Panc1 (cell line): ENCODE results near the gene CD300E. TPM values are rescaled to one million over a fixed set of nuclear protein-coding genes. Genes with fewer than 3 reads are reported as not detected.

Source experiments
- ATAC-seq: fragments of 200-7000 bp; cut with Tn5 transposase; 2 replicates; pipeline ENCODE4 v1.9.1; 2020; ENCODE audit warnings: mild to moderate bottlenecking, moderate library complexity
- BruUV-seq: library from RNA; stranded (reverse); fragments of 400-500 nt; replicated peaks from 2 replicates; lab custom pipeline; 2021; lab: Mats Ljungman, UMichigan
- CTCF ChIA-PET: fragments of 300-600 bp; sonication (Branson Sonifier 250); formaldehyde crosslinking; loops from one replicate; lab custom pipeline; 2022; ENCODE audit warnings: antibody characterized with exemption; lab: Charles Lee
- POLR2A ChIA-PET: fragments of 300-600 bp; sonication (Branson Sonifier 250); formaldehyde crosslinking; loops from one replicate; lab custom pipeline; 2022; ENCODE audit warnings: antibody characterized with exemption; lab: Charles Lee
- DNase-seq: peaks from one replicate; pipeline ENCODE4 v3.0.0-alpha.2; 2010; ENCODE audit warnings: low read depth, low spot score
- H3K27ac ChIP-seq: 2 replicates; pipeline ENCODE4 v1.5.1; 2011; ENCODE audit warnings: mild to moderate bottlenecking, low read length, inconsistent platforms
- H3K27me3 ChIP-seq: fragments of 200-500 bp; sonication (Bioruptor generic); 2 replicates; pipeline ENCODE4 v1.6.0; 2014; ENCODE audit warnings: low read length, inconsistent platforms; ENCODE audit not compliant: control insufficient read depth, insufficient read depth
- H3K36me3 ChIP-seq: fragments of 200-500 bp; sonication (Bioruptor generic); 2 replicates; pipeline ENCODE4 v1.5.1; 2014; ENCODE audit warnings: inconsistent platforms, mild to moderate bottlenecking, low read length, moderate library complexity; ENCODE audit not compliant: control insufficient read depth, insufficient read depth
- H3K4me1 ChIP-seq: 2 replicates; pipeline ENCODE4 v1.5.1; 2011; ENCODE audit warnings: inconsistent platforms, mild to moderate bottlenecking, low read length, moderate library complexity; ENCODE audit not compliant: control insufficient read depth, insufficient read depth
- H3K4me3 ChIP-seq, 2 experiments: 2 replicates each; pipeline ENCODE4 v1.5.1; 2011 to 2012; ENCODE audit warnings: low read depth in 2 of 2, low read length in 2 of 2, mild to moderate bottlenecking in 2 of 2, inconsistent platforms in 1 of 2, moderate library complexity in 1 of 2
- H3K9me3 ChIP-seq: fragments of 200-500 bp; sonication (Bioruptor generic); 2 replicates; pipeline ENCODE4 v1.5.1; 2014; ENCODE audit warnings: low read depth, mild to moderate bottlenecking, inconsistent platforms, low read length, moderate library complexity; ENCODE audit not compliant: control insufficient read depth, insufficient read depth
- POLR2AphosphoS5 ChIP-seq: IDR thresholded peaks from 2 replicates; pipeline ENCODE4 v1.6.1; 2012; ENCODE audit warnings: mild to moderate bottlenecking, low read depth, low read length, moderate library complexity
- SIN3A ChIP-seq: IDR thresholded peaks from 2 replicates; pipeline ENCODE4 v1.6.1; 2012; ENCODE audit warnings: low read depth, mild to moderate bottlenecking, low read length, moderate library complexity, borderline replicate concordance; ENCODE audit not compliant: insufficient read depth
- TCF7L2 ChIP-seq: IDR thresholded peaks from 2 replicates; pipeline ENCODE4 v1.6.1; 2011; ENCODE audit warnings: mild to moderate bottlenecking, low read depth, low read length, inconsistent platforms
- in situ Hi-C: cut with HindIII; loops from 2 replicates; pipeline ENCODE4 v1.10.0; 2016; ENCODE audit warnings: low sequenced_read_pairs, low pct_unique_long_range_greater_than_20kb
- intact Hi-C: fragments of 100-400 bp; cut with micrococcal nuclease; formaldehyde crosslinking; loops from one replicate; pipeline ENCODE4 v1.10.0; 2022; ENCODE audit not compliant: unreplicated experiment
- total RNA-seq: library from RNA; stranded (reverse); gene quantifications from one replicate; pipeline ENCODE4 v1.2.1, GENCODE V29; 2021; ENCODE audit not compliant: unreplicated experiment
- TF ChIP-seq, protein P1 (sequence below), 2 experiments: IDR thresholded peaks; 2 replicates each; pipeline ENCODE4 v1.6.1; 2011 to 2012; ENCODE audit warnings: low read depth in 2 of 2, control low read depth in 1 of 2, low read length in 1 of 2, mild to moderate bottlenecking in 1 of 2, moderate library complexity in 1 of 2; ENCODE audit not compliant: insufficient read depth in 1 of 2
- TF ChIP-seq, protein P2 (sequence below): fragments of 450-650 bp; IDR thresholded peaks from 2 replicates; pipeline ENCODE4 v1.5.1; 2017; ENCODE audit warnings: mild to moderate bottlenecking

CD300E gene
- total RNA-seq, 1 experiment from 2014 or later: not detected

DNA sequence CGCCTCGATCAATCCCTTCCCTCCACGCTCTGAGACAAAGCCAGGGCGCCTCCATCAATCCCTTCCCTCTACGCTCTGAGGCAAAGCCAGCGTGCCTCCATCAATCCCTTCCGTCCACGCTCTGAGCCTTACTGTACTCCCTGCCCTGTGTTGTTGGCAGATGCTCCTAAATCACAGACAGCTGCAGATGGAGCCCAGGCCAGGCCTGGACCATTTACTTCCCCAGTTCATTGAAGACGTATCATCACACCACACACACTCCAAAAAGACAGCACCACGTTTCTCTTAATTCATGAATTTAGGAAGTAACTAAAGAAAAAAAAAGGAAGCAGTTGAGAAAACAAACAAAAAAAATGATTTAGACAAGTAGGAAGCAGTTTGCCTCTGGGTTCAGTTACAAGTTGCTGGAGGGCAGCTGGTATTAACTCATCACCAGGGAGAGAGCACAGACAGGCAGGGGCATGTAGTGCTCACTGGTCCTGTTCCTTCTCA is 24.0 kb downstream of the CD300E start:
- no peak overlapping the region for H3K27ac ChIP-seq

DNA sequence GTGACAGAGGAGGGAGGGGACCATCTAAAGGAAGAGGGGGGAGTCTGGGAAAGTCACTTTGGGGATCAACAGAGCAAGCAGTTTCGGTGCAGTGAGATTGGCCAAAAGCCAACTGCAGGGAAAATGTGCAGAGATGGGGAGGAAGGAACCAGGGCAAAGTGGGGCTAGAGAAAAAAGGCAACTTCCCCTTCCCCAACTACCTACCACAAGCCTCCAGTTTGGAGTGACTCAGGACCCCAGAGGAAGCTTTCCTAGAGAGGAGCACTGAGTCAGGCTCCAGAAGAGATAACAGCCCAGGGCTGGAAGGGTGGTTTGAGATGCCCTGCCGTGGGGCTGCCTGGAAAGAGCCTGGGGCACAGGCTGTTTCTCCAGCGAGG is 24.5 kb downstream of the CD300E start:
- CTCF ChIA-PET: interaction anchor here (0.5 kb wide), 1 partner anchor 68 kb away, joined by 4 read pairs; no protein-coding TSS in a partner anchor
- H3K27me3 ChIP-seq: no peaks in the 10 kb centered on the region; the same call in 1 of the 2 replicates

More for the DNA sequence above, 24.0 kb downstream of the CD300E start:
- in situ Hi-C loops: no loop called here
- H3K27me3 ChIP-seq: no peaks in the 10 kb centered on the region; the same call in 1 of the 2 replicates
- no peak for ATAC-seq
- TF ChIP-seq, protein P1, sequence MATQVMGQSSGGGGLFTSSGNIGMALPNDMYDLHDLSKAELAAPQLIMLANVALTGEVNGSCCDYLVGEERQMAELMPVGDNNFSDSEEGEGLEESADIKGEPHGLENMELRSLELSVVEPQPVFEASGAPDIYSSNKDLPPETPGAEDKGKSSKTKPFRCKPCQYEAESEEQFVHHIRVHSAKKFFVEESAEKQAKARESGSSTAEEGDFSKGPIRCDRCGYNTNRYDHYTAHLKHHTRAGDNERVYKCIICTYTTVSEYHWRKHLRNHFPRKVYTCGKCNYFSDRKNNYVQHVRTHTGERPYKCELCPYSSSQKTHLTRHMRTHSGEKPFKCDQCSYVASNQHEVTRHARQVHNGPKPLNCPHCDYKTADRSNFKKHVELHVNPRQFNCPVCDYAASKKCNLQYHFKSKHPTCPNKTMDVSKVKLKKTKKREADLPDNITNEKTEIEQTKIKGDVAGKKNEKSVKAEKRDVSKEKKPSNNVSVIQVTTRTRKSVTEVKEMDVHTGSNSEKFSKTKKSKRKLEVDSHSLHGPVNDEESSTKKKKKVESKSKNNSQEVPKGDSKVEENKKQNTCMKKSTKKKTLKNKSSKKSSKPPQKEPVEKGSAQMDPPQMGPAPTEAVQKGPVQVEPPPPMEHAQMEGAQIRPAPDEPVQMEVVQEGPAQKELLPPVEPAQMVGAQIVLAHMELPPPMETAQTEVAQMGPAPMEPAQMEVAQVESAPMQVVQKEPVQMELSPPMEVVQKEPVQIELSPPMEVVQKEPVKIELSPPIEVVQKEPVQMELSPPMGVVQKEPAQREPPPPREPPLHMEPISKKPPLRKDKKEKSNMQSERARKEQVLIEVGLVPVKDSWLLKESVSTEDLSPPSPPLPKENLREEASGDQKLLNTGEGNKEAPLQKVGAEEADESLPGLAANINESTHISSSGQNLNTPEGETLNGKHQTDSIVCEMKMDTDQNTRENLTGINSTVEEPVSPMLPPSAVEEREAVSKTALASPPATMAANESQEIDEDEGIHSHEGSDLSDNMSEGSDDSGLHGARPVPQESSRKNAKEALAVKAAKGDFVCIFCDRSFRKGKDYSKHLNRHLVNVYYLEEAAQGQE (IDR thresholded peaks at IDR 0.05; ENCODE audit: insufficient read depth in 1 of 2, low read depth in 2 of 2, low read length in 1 of 2): no peak
- TF ChIP-seq, protein P2, sequence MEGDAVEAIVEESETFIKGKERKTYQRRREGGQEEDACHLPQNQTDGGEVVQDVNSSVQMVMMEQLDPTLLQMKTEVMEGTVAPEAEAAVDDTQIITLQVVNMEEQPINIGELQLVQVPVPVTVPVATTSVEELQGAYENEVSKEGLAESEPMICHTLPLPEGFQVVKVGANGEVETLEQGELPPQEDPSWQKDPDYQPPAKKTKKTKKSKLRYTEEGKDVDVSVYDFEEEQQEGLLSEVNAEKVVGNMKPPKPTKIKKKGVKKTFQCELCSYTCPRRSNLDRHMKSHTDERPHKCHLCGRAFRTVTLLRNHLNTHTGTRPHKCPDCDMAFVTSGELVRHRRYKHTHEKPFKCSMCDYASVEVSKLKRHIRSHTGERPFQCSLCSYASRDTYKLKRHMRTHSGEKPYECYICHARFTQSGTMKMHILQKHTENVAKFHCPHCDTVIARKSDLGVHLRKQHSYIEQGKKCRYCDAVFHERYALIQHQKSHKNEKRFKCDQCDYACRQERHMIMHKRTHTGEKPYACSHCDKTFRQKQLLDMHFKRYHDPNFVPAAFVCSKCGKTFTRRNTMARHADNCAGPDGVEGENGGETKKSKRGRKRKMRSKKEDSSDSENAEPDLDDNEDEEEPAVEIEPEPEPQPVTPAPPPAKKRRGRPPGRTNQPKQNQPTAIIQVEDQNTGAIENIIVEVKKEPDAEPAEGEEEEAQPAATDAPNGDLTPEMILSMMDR: no peak
- no peak for TF ChIP-seq TCF7L2
- TF ChIP-seq POLR2AphosphoS5: no peak
- no peak for TF ChIP-seq SIN3A
- no TSS peak for BruUV-seq
- H3K4me1 ChIP-seq: no peaks in the 10 kb centered on the region
- no peak overlapping the region for H3K4me3 ChIP-seq
- intact Hi-C loops: loop anchor here (5.0 kb wide), 1 partner anchor 232 kb away; the partner anchor contains the start of gene GPR142
- no peak for DNase-seq
- H3K36me3 ChIP-seq: no peaks in the 10 kb centered on the region
- ChIA-PET CTCF (interaction anchor here (0.5 kb wide), 1 partner anchor 69 kb away, joined by 4 read pairs; no protein-coding TSS in a partner anchor), POLR2A (no interaction called here)
- no peaks in the 10 kb centered on the region for H3K9me3 ChIP-seq

More for the DNA sequence above, 24.5 kb downstream of the CD300E start:
- H3K27ac ChIP-seq: no peak overlapping the region
- BruUV-seq: no TSS peak
- in situ Hi-C loops: no loop called here
- H3K36me3 ChIP-seq: no peaks in the 10 kb centered on the region
- H3K9me3 ChIP-seq: no peaks in the 10 kb centered on the region
- intact Hi-C loops: loop anchor here (5.0 kb wide), 1 partner anchor 232 kb away; the partner anchor contains the start of gene GPR142
- POLR2A ChIA-PET: no interaction called here
- no peak overlapping the region for H3K4me3 ChIP-seq
- no peak for ATAC-seq
- no peaks in the 10 kb centered on the region for H3K4me1 ChIP-seq
- DNase-seq: no peak
- TF ChIP-seq, protein P1 (IDR thresholded peaks at IDR 0.05; ENCODE audit: insufficient read depth in 1 of 2, low read depth in 2 of 2, low read length in 1 of 2): no peak
- no peak for TF ChIP-seq POLR2AphosphoS5
- no peak for TF ChIP-seq SIN3A
- TF ChIP-seq, protein P2: no peak
- TF ChIP-seq TCF7L2: no peak
